WTC11 (cell line): Measurements from ENCODE around the gene SF3B4. TPM values are rescaled to one million over a fixed set of nuclear protein-coding genes. Genes with fewer than 3 reads are reported as not detected.

Experiments used
- ATAC-seq: fragments of 200-7000 bp; cut with Tn5 transposase; 2 replicates; pipeline ENCODE4 v1.10.0; 2021; ENCODE audit warnings: mild to moderate bottlenecking, moderate library complexity
- CTCF ChIA-PET: fragments of 300-600 bp; sonication (Branson Sonifier 250); formaldehyde crosslinking; loops from one replicate; lab custom pipeline; 2021; ENCODE audit warnings: antibody characterized with exemption; lab: Charles Lee
- POLR2A ChIA-PET: fragments of 350-600 bp; sonication (Branson Sonifier 250); formaldehyde crosslinking; loops from one replicate; lab custom pipeline; 2021; ENCODE audit warnings: antibody characterized with exemption; lab: Charles Lee
- DNase-seq: peaks from one replicate; pipeline ENCODE4 v3.0.0; 2021; ENCODE audit warnings: low spot score
- H3K27ac Mint-ChIP-seq: 2 replicates; pipeline ENCODE4 v1.8.0; 2021; ENCODE audit warnings: mixed read lengths
- H3K27me3 Mint-ChIP-seq: 2 replicates; pipeline ENCODE4 v1.8.0; 2021; ENCODE audit warnings: low read depth, mild to moderate bottlenecking, moderate library complexity, mixed read lengths
- H3K36me3 Mint-ChIP-seq: 2 replicates; pipeline ENCODE4 v1.8.0; 2021; ENCODE audit warnings: mixed read lengths
- H3K4me1 Mint-ChIP-seq: 2 replicates; pipeline ENCODE4 v1.8.0; 2022; ENCODE audit warnings: mixed read lengths
- H3K4me3 Mint-ChIP-seq: 2 replicates; pipeline ENCODE4 v1.8.0; 2021; ENCODE audit warnings: mild to moderate bottlenecking, moderate library complexity, mixed read lengths
- H3K9me3 Mint-ChIP-seq: 2 replicates; pipeline ENCODE4 v1.8.0; 2021; ENCODE audit warnings: mixed read lengths
- ARID4B ChIP-seq: sonication (generic); formaldehyde crosslinking; IDR thresholded peaks from 2 replicates; pipeline ENCODE4 v1.8.0; 2023; ENCODE audit warnings: missing genetic modification reagents, mild to moderate bottlenecking, borderline replicate concordance
- ATF1 ChIP-seq: sonication (generic); formaldehyde crosslinking; IDR thresholded peaks from 2 replicates; pipeline ENCODE4 v1.8.1; 2023; ENCODE audit warnings: mild to moderate bottlenecking, moderate library complexity, missing genetic modification reagents
- CTCF ChIP-seq: fragments of 200-600 bp; IDR thresholded peaks from 2 replicates; pipeline ENCODE4 v1.8.0; 2022; ENCODE audit warnings: antibody characterized with exemption
- ELF4 ChIP-seq: sonication (generic); formaldehyde crosslinking; IDR thresholded peaks from 2 replicates; pipeline ENCODE4 v1.8.1; 2022; ENCODE audit warnings: low read depth, mild to moderate bottlenecking, moderate library complexity, missing genetic modification reagents
- MXD4 ChIP-seq: fragments of 250-450 bp; sonication (Bioruptor Pico); IDR thresholded peaks from 2 replicates; pipeline ENCODE4 v1.8.0; 2021; ENCODE audit warnings: mild to moderate bottlenecking, moderate library complexity, borderline replicate concordance
- NFYB ChIP-seq: sonication (generic); formaldehyde crosslinking; conservative IDR thresholded peaks from 2 replicates; pipeline ENCODE4 v1.8.0; 2022; ENCODE audit warnings: low read depth, missing genetic modification reagents
- NR2C2 ChIP-seq: sonication (generic); formaldehyde crosslinking; IDR thresholded peaks from 2 replicates; pipeline ENCODE4 v1.8.0; 2022; ENCODE audit warnings: mild to moderate bottlenecking, missing genetic modification reagents
- PREB ChIP-seq: sonication (generic); formaldehyde crosslinking; IDR thresholded peaks from 2 replicates; pipeline ENCODE4 v1.8.1; 2022; ENCODE audit warnings: mild to moderate bottlenecking, missing genetic modification reagents, moderate library complexity, borderline replicate concordance
- RORB ChIP-seq: fragments of 250-450 bp; sonication (Bioruptor Pico); IDR thresholded peaks from 2 replicates; pipeline ENCODE4 v1.9.0; 2021; ENCODE audit warnings: mild to moderate bottlenecking
- SP1 ChIP-seq: sonication (generic); formaldehyde crosslinking; conservative IDR thresholded peaks from 2 replicates; pipeline ENCODE4 v1.8.1; 2022; ENCODE audit warnings: missing genetic modification reagents
- TCF7 ChIP-seq: sonication (generic); formaldehyde crosslinking; IDR thresholded peaks from 2 replicates; pipeline ENCODE4 v1.8.0; 2022; ENCODE audit warnings: mild to moderate bottlenecking, low read depth, missing genetic modification reagents, moderate library complexity
- TEAD1 ChIP-seq: sonication (generic); formaldehyde crosslinking; IDR thresholded peaks from 2 replicates; pipeline ENCODE4 v1.8.0; 2022; ENCODE audit warnings: mild to moderate bottlenecking, missing genetic modification reagents
- ZMAT4 ChIP-seq: fragments of 250-450 bp; sonication (Bioruptor Pico); IDR thresholded peaks from 2 replicates; pipeline ENCODE4 v1.9.0; 2021; ENCODE audit warnings: mild to moderate bottlenecking
- ZNF416 ChIP-seq: fragments of 250-450 bp; sonication (Bioruptor Pico); IDR thresholded peaks from 2 replicates; pipeline ENCODE4 v1.9.0; 2021; ENCODE audit warnings: mild to moderate bottlenecking, inconsistent platforms
- total RNA-seq: library from RNA; stranded (reverse); gene quantifications from 3 replicates; pipeline ENCODE4 v1.2.3, GENCODE V29; 2021
- TF ChIP-seq, protein P1 (sequence below): fragments of 250-450 bp; sonication (Bioruptor Pico); IDR thresholded peaks from 2 replicates; pipeline ENCODE4 v1.9.0; 2021; ENCODE audit warnings: mild to moderate bottlenecking, borderline replicate concordance
- TF ChIP-seq, protein P2 (sequence below): sonication (generic); formaldehyde crosslinking; IDR thresholded peaks from 2 replicates; pipeline ENCODE4 v1.8.1; 2023; ENCODE audit warnings: mild to moderate bottlenecking, missing genetic modification reagents
- TF ChIP-seq, protein P3 (sequence below): sonication (generic); formaldehyde crosslinking; IDR thresholded peaks from 2 replicates; pipeline ENCODE4 v1.8.1; 2022; ENCODE audit warnings: low read depth, mild to moderate bottlenecking, moderate library complexity, missing genetic modification reagents, borderline replicate concordance

Gene SF3B4
- total RNA-seq, 1 experiment from 2014 or later: 90.1 TPM

GRCh38 chr1:149888247-149888998, 39.2 kb downstream of the SF3B4 start (continued):
- TF ChIP-seq ARID4B (CRISPR knock-in tag) (peak; percentile 52; the same call in 1 of the 2 replicates), CTCF (peak; percentile 54), ZNF416 (CRISPR knock-in tag) (0 out of 2 replicates have a peak, but pooled peaks have one; percentile 5), RORB (CRISPR knock-in tag) (no peak), ATF1 (CRISPR knock-in tag) (no peak)
- TF ChIP-seq, protein P1, sequence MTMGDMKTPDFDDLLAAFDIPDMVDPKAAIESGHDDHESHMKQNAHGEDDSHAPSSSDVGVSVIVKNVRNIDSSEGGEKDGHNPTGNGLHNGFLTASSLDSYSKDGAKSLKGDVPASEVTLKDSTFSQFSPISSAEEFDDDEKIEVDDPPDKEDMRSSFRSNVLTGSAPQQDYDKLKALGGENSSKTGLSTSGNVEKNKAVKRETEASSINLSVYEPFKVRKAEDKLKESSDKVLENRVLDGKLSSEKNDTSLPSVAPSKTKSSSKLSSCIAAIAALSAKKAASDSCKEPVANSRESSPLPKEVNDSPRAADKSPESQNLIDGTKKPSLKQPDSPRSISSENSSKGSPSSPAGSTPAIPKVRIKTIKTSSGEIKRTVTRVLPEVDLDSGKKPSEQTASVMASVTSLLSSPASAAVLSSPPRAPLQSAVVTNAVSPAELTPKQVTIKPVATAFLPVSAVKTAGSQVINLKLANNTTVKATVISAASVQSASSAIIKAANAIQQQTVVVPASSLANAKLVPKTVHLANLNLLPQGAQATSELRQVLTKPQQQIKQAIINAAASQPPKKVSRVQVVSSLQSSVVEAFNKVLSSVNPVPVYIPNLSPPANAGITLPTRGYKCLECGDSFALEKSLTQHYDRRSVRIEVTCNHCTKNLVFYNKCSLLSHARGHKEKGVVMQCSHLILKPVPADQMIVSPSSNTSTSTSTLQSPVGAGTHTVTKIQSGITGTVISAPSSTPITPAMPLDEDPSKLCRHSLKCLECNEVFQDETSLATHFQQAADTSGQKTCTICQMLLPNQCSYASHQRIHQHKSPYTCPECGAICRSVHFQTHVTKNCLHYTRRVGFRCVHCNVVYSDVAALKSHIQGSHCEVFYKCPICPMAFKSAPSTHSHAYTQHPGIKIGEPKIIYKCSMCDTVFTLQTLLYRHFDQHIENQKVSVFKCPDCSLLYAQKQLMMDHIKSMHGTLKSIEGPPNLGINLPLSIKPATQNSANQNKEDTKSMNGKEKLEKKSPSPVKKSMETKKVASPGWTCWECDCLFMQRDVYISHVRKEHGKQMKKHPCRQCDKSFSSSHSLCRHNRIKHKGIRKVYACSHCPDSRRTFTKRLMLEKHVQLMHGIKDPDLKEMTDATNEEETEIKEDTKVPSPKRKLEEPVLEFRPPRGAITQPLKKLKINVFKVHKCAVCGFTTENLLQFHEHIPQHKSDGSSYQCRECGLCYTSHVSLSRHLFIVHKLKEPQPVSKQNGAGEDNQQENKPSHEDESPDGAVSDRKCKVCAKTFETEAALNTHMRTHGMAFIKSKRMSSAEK: peak; percentile 81; the same call in 1 of the 2 replicates

- Mint-ChIP-seq H3K4me1 (peaks cover 4% of the 10 kb centered on the region), H3K27ac (no peak overlapping the region), H3K9me3 (no peaks in the 10 kb centered on the region), H3K27me3 (no peaks in the 10 kb centered on the region), H3K4me3 (no peak overlapping the region), H3K36me3 (no peaks in the 10 kb centered on the region)
- ChIA-PET CTCF (interaction anchor here (1.0 to 3.0 kb wide), 7 partner anchors 12 to 300 kb away, joined by 3 to 25 read pairs (median 5); partner anchors contain the start of gene BOLA1), POLR2A (interaction anchor here (0.6 to 6.1 kb wide), 32 partner anchors 11 to 1312 kb away, joined by 3 to 51 read pairs (median 5); partner anchors contain the start of genes BOLA1, CIART, OTUD7B and RPRD2)
- ATAC-seq: peak; percentile 61
- peak; percentile 72 for DNase-seq
- TF ChIP-seq SP1 (peak; percentile 38), MXD4 (CRISPR knock-in tag) (no peak), PREB (CRISPR knock-in tag) (no peak), ZNF416 (CRISPR knock-in tag) (peak; percentile 97), NR2C2 (no peak), NFYB (peak; percentile 73), TEAD1 (peak; percentile 57; the same call in 1 of the 2 replicates), ELF4 (CRISPR knock-in tag) (0 out of 2 replicates have a peak, but pooled peaks have one; percentile 19), TCF7 (CRISPR knock-in tag) (no peak), ZMAT4 (no peak)
- TF ChIP-seq, protein P2, sequence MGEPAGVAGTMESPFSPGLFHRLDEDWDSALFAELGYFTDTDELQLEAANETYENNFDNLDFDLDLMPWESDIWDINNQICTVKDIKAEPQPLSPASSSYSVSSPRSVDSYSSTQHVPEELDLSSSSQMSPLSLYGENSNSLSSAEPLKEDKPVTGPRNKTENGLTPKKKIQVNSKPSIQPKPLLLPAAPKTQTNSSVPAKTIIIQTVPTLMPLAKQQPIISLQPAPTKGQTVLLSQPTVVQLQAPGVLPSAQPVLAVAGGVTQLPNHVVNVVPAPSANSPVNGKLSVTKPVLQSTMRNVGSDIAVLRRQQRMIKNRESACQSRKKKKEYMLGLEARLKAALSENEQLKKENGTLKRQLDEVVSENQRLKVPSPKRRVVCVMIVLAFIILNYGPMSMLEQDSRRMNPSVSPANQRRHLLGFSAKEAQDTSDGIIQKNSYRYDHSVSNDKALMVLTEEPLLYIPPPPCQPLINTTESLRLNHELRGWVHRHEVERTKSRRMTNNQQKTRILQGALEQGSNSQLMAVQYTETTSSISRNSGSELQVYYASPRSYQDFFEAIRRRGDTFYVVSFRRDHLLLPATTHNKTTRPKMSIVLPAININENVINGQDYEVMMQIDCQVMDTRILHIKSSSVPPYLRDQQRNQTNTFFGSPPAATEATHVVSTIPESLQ: no peak
- TF ChIP-seq, protein P3, sequence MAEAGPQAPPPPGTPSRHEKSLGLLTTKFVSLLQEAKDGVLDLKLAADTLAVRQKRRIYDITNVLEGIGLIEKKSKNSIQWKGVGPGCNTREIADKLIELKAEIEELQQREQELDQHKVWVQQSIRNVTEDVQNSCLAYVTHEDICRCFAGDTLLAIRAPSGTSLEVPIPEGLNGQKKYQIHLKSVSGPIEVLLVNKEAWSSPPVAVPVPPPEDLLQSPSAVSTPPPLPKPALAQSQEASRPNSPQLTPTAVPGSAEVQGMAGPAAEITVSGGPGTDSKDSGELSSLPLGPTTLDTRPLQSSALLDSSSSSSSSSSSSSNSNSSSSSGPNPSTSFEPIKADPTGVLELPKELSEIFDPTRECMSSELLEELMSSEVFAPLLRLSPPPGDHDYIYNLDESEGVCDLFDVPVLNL (CRISPR knock-in tag): no peak; the same call in 1 of the 2 replicates
Observed at GRCh38 chr1:149887456-149888246, 40.0 kb downstream of the SF3B4 start.
